ENCODE measurements around the gene C9orf50.
"Not testable (repeated sequence)": the region's sequence is repeated elsewhere in the genome, so short reads cannot be mapped to it uniquely, and the experiment has no call there.

The C9orf50 gene

DNA sequence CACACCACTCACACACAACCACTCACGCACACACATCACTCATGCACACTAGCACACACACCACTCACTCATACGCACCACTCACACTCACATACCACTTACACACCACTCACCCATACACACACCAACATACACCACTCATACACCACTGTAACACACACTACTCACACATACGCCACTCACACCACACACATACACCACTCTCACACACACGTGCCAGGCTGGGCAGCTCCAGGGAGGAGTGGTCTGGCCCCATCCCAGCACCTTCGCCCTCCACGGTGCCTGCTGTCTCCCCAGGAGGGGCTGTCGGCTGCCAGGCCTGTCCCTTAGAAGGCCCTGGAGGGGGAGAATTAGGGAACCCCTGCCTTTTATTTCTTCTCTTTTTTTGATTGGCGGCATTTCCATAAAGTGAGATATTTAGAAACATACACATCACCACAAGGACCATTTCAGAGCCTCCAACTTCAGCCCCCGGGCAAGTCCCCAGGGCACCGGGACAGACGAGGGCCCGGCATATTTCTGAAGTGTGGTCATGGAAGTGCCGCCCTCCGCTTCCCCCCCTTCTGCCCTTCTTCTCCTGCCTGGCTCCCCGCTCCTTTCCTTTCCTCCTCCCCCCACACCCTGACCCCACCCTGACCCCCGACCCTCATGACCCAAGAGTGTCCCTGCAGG lies 27.3 kb upstream of the C9orf50 start:
- no peak for DNase-seq (ENCODE audit: low read depth in 2 of 2)

DNA sequence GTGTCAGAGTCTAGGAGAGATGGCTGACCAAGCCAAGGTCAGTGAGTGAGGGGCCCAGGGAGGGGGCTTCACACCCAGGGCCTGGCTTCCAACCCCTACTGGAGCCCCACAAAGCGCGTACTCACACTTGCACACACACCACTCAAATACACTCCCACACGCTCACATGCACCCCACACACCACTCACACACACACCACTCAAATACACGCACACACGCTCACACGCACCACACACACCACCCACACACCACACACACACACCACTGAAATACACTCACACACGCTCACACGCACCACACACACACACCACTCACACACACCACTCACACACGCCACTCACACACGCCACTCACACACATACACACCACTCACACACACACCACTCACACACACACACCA lies 26.7 kb upstream of the C9orf50 start:
- no peak for DNase-seq (ENCODE audit: low read depth in 2 of 2)

DNA sequence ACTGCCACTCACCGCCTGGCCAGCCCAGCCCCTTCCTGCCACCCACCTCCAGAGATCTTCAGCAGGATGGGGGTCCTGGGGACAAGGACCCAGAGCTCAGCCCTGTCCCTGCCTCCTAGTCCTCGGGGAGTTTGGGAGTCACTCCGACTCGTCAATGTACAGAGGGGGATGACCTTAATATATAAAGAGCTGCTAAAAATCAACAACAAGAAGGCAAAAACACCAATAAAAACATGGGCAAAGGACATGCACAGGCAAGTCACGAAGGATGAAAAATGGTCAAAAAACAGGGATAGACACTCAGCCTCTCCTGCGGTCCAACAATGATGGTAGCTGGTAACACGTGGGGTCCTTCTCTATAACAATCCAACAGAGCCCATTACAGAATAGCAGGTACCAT lies 25.8 kb upstream of the C9orf50 start:
- DNase-seq (ENCODE audit: low read depth in 2 of 2) = no peak

DNA sequence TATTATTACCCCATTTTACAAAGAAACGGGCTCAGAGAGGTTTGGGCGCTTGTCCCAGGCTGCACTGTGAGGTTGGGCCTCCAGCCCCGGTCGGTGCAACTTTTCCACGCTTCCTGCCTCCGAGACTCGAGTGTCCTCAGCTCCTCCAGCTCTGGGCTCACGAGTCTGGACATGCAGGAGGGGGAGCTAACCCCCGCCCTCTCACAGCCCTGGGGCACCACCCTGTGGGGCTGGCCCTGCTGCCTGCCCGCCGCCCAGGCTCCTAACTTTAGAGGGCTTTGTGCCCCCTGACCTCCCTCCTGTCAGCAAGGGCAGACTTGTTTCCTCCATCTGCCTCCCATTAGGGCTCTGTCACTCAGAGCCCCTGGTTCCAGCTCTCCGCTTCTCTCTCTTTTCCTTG lies 25.4 kb upstream of the C9orf50 start:
- no peak for DNase-seq (ENCODE audit: low read depth in 2 of 2)

DNA sequence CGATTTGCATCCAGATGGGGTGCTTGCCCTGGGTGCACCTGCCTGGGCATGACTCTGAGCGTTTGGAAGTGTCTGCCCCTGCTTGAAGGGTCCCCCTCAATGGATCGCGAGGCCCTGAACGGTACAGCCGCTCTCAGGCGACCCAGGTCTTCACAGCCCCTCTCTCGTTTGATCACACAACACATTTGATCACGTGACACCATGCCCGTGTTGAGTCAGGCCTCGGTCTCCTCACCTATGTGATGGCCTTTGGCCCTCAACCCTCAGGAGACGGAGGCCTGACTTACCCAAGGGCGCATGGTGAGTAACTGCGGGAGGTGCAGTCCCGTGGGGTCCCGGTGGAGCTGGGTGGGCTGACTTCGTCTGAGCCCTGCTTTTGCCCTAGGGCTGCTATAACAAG lies 24.0 kb upstream of the C9orf50 start:
- no peak for DNase-seq (ENCODE audit: low read depth in 2 of 2)

DNA sequence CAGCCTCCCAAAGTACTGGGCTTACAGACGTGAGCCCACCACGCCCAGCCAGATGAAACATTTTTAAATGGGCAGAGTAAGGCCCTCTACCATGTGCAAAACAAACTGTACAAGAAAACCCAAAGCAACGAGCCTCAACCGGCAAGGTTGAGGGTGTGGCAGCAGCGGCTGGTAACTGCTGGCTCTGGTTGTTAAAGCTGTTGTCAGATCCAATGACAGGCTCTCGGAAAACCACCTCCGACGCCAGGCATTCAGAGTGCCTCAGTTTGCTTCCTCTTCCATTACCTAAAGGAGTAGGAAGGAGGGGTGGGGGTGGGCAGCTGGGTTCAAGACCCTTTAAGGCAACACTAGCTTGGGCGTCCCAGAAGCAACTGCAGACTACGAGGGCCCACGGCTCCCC lies 23.5 kb upstream of the C9orf50 start:
- DNase-seq (ENCODE audit: low read depth in 2 of 2) = no peak

DNA sequence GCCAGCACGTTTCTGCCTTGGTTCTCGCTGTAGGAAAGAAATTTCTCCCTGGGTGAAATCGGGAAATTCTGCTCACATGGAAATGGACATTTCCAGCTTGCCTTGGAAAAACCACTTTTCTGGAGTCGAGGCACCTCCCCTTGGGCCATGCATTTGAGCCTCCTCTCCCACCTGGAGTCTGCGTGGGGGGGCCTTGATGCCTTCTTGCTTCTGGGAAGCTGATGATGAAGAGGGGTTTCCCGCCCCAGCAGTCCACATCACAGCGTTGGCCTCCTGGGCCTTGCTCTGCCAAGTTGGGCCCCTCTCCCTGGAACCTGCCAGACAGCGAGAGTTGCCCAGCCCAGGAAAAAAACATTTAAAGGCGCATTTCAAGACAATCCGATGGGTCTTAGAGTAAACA lies 22.8 kb upstream of the C9orf50 start:
- no peak for DNase-seq (ENCODE audit: low read depth in 2 of 2)

DNA sequence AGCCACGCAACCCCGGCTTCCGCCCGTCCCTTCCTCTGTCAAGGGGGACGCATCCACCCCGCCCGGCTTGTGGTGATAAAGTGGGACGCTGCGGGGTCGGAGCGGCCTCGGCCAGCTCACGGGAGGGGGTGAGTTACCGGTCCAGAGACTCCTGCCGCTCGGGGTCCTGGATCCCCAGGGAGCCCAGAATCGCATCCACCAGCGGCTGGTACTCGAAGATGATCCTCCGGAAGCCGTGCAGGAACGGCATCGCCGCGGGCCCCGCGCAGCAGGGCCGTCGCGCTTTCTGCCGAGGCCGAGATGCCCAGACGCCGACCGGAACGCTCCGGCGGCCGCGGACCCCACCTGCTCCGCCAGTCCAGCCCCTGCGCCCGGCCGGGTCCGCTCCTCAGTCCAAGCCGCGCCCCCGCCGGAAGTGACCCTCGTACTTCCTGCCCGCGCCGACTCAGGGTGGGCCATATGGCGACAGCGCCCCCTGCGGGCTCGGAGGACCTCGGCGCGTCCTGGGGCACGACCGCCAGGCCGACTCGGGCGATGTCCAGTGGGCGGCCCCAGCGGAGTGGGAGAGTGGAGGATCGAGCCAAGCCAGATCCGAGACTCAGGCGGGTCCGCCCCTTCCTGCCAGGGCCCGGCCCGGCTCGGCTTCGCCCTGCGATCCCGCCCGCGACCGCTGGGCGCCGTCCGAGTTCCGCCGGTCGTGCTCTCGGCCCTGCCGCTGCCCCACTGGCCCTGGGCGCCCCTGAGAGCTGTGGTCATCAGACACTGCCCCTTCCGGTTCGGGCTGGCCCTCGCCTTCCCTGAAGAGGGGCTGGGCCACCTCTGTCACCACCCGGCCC lies 21.1 kb upstream of the C9orf50 start, which contains the start of gene ASB6:
ASB6 (minus strand) TSS at position 402 of the 836 bp plus-strand sequence; CDS start at position 250, 152 bp downstream.
- peak; percentile 91 to 98 for DNase-seq (ENCODE audit: low read depth in 2 of 2)

DNA sequence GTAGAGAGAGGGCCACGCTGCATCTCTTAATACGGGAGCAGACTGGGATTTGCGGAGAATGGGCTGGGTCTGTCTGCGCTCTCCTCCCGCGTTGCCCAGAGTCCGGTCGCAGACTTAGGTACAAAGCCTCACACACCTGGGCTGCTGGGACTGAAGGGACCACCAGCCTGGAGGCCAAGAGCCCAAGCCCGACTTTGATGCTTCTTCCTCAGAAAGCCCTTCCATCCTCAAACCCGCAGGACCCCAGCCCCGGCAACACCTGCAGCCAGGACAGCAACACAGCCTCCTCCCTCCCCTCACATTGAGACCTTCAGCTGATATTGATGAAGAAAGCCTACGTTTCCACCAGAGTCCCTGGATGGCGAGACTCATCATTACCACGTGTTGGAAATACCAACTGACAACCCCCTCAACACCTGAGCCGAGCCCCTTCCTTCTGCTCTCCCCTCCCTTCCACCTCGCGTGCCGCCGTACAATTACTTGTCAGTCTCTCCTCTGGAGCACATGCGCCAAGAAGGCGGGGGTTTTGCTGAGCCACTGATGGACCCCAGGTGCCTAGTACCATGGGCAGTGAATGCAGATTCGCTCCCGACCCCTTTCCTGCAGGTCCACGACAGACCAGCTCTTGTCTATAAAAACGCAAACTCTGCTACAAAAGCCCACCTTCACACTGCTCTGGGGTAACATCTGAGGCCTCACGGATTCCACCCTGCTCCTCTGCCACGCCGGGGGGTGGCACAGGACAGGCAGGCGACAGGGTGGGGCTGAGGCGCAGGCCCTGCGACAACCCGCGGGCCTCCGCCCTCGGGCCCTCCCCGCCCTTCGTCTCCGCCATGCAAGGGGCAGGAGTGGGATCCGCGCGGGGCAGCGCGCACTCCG lies 20.2 kb upstream of the C9orf50 start:
- DNase-seq (ENCODE audit: low read depth in 2 of 2) = no peak

DNA sequence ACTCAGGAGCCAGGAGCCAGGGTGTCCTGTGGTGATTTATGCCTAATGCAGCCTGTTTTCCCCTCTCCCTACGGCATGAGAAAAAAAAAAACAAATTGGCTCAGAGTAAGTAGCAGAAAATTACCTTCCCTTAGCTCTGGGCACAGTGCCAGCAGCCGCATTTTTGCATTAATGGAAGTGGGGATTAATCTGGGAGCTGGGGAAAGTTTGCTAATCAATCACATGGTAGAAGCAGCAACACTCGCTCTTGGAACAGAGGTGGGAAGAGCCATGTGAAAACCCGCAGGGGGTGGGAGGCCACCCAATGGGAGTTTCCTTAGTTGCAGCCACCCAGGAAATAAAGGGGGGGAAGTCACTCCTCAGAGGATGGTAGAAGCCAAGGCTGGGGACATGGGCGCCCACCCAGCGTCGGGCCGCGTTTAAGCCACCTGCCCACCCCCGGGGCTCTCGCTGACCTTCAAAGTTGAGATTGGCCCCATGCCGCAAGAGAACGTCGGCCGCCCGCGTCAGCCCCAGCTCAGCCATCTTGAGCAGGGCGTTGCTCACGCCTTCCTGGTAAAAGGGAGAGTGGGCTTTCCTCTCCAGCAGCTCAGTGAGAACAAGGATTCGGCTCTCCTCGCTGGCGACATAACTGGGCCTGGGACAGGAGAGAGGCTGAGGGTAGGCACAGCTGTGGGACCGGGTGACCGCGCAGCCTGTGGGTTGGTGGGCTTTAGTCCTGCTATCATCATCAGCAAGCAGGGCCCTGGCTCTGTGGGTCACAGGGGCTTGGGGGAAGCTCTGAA lies 19.4 kb upstream of the C9orf50 start:
- no peak for DNase-seq (ENCODE audit: low read depth in 2 of 2)

DNA sequence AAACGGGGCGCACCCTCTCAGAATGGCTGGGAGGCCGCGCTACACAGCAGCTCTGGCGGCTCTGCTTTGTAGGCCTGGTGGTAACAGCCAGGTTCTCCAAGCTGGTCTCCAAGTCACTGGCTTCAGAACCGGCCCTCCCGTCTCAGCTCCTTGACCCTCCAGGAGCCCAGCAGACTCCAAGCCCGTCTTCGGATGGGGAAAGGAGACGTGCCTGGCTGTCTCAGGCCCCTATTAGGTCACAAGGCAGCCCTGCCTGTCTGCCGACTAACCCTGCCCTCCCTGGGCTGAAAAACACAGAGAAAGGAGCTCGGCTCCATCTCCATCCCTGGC lies 18.8 kb upstream of the C9orf50 start:
- no peak for DNase-seq (ENCODE audit: low read depth in 2 of 2)

DNA sequence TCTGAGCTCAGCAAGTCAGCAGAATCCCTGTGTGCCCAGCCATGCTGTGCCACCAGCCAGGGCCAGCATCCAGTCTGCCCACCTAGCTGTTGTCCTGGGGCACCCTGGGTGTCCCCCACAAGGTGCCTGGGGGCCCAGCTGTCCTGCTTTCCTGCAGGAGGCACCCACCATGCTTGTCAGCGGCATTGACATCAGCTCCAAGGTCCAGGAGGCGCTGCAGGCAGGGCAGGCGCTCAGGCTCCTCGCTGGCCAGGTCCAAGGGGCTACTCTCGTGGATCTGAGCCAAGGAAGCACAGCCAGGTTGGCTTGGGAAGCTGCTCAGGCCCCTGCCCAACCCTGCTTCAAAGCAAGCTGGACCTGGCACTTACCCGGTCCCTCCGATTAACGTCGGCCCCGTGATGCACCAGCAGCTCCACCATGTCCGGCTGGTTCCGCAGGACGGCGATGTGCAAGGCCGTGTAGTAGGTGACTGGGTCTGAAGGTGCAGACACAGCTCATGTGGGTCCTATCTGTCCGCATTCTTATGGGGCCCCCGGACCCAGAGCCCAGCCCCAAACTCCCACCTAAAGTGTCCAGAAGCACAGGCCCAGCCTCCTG lies 18.2 kb upstream of the C9orf50 start:
- DNase-seq (ENCODE audit: low read depth in 2 of 2) = no peak

DNA sequence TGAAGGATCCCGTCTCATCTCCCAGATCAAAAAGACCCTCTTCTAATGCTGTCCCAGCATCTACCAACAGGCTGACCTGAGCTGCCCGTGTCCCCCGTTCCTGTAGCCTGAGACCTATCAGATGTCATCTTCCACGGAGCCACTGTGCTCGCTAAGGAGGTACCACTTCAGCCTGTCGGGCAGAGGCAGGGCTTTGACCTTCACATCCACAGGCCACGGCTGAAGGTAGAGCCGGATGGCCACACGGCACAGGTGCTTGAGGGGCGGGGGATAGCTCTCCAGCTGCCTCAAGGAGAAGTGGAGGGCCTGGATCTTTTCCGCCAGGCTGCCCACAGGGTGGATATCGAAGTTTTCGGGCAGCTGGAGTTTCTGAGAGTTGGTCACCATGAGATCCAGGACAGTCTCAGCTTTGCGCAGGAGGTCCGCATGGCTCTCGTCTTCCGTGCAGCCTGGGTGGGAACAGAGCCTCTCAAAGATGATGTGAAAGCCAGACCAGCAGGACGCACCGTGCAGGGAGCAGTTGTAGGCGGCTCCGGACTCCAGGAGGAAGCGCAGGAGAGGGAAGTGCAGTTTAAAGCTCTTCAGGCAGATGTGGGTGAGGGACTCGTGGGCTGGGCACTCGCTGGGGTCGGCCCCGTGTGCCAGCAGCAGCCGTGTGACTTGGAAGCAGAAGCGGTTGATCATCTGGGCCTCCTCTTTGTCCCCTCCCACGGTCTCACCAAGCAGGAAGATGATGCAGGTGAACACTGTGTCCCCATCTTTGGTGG lies 17.0 kb upstream of the C9orf50 start:
- DNase-seq (ENCODE audit: low read depth in 2 of 2) = no peak

DNA sequence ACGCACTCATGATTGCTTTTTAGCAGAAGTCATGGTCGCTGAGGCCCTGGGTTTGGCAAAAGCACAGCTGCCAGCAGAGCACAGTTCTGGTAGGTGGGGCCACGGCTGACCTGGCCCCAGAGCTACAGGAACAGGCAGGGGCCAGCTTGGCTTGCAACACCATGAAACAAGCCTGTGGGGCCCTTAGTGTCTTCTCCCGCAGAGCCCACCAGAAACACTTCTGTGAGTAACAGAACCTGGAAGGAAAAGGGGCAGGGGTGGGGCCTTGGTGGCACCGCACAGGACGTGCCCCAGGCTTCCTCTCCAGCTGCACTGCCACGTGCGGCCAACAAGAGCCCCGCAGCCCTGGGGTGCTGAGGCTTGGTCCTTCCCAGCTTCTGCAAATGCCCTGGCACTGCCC lies 16.2 kb upstream of the C9orf50 start:
- no peak for DNase-seq (ENCODE audit: low read depth in 2 of 2)

DNA sequence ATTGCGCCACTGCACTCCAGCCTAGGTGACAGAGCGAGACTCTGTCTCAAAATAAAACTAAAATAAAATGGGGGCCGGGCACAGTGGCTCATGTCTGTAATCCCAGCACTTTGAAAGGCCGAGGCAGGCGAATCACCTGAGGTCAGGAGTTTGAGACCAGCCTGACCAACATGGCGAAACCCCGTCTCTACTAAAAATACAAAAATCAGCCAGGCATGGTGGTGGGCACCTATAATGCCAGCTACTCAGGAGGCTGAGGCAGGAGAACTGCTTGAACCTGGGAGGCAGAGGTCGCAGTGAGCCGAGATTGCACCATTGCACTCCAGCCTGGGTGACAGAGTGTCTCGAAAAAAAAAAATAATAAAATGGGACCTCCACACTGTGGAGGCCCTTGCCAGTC lies 15.4 kb upstream of the C9orf50 start:
- not testable (repeated sequence) for DNase-seq (ENCODE audit: low read depth in 2 of 2)

DNA sequence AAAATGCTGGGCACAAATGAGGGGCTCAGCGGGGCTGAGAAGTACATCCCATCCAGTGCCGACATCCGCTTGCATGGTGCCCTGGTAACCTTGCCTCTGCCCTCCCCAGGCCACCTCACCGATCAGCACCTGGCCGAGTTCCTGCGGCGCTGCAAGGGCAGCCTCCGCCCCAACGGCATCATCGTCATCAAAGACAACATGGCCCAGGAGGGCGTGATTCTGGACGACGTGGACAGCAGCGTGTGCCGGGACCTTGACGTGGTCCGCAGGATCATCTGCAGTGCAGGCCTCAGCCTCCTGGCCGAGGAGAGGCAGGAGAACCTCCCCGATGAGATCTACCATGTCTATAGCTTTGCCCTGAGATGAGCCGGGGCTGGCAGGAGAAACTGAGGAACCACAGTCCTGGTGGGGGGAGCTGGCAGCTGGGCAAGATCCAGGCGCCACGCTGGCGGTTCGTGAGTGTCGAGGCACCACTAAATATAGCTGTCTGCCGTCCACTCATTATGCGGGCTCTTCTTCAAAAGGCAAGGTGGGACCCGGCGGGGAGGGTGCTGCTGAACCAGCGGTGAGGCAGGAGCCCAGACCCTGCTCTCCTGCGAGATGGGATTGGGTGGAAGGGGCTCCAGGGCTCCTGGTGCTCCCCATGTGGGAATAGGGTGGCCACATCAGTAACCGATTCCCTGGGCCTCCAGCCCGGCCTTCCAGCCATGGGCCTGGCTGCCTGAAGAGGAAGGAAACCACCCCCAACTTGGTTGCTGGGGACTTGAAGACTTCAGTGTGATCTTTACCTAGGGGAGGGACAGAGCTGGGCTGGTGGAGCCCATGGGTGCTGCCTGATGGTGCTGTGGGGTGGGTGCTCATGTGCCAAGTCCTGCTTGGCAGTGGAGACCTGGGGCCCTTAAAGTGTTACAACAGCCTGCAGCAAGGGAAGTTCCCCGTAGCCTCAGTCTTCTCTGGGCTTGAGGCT lies 14.5 kb upstream of the C9orf50 start:
- no peak for DNase-seq (ENCODE audit: low read depth in 2 of 2)

DNA sequence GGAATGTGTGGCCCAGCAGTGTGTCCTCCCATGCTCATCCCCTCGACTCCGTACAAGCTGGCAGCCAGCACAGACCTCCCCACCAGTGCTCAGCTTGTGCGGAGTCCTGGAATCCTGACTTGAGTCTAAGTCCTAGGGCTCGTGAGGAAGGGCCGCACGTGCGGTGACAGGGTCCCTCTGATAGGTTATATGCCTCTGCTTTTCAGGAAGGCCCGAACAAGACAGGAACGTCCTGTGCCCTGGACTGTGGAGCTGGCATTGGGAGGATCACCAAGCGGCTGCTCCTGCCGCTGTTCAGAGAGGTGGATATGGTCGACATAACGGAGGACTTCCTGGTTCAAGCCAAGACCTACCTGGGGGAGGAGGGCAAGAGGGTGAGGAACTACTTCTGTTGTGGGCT lies 12.9 kb upstream of the C9orf50 start:
- no peak for DNase-seq (ENCODE audit: low read depth in 2 of 2)

DNA sequence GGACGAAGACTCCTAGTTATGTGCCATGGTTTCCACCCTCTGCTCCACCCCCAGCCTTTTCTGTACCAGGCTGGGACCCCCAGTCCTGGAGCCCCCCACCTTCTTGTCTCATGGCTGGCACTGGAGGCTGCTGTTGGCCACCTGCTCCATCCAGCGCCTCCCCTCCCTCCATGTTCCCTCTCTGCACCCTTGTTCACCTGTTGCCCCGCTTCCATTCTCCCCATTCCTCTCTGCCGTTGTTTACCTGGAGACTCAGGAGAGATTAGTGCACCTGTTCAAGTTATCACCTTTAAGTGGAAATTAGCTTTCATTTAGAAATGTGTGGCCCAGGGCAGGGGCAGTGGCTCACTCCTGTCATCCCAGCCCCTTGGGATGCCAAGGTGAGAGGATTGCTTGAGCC lies 12.3 kb upstream of the C9orf50 start:
- no peak for DNase-seq (ENCODE audit: low read depth in 2 of 2)

DNA sequence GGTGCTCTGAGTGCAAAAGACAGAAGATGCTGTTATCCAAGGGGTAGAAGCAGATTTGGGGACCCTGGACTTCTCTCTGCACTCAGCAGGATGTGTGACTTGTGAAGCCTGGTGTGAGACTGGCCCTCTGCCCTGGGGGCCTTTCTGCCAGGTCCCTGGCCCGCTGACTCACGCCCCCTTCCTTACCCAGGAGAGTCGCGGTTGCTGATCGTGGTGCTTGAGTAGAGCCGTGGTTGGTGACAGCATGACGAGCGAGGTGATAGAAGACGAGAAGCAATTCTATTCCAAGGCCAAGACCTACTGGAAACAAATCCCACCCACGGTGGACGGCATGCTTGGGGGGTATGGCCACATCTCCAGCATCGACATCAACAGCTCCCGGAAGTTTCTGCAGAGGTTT lies 11.6 kb upstream of the C9orf50 start:
- DNase-seq (ENCODE audit: low read depth in 2 of 2) = no peak
